Measurements from ENCODE around the gene LCN12. TPM values are rescaled to one million over a fixed set of nuclear protein-coding genes. Genes with fewer than 3 reads are reported as not detected.

The LCN12 gene
- total RNA-seq, 1 donor from 2014 or later, result 16.2 TPM

DNA sequence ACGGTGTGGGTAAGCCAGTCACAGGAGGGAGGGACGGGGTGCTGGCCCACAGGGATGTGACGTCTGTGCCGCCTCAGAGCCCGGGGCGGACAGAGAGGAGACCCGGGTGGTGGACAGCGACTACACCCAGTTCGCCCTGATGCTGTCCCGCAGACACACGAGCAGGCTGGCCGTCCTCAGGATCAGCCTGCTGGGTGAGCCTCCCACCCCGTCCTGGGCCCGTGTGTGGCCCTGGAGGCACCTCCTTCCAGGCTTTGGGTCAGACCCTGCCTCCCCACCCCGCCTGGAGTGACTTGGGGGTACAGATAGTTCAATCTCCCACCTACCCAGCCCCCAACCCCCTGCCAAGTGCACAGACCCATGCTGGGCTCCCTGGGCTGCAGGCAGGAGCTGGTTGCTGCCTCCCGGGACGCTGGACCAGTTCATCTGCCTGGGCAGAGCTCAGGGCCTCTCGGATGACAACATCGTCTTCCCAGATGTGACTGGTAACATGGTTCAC, 1.7 kb downstream of the LCN12 start:
- H3K27me3 Mint-ChIP-seq, result no peaks in the 10 kb centered on the region

DNA sequence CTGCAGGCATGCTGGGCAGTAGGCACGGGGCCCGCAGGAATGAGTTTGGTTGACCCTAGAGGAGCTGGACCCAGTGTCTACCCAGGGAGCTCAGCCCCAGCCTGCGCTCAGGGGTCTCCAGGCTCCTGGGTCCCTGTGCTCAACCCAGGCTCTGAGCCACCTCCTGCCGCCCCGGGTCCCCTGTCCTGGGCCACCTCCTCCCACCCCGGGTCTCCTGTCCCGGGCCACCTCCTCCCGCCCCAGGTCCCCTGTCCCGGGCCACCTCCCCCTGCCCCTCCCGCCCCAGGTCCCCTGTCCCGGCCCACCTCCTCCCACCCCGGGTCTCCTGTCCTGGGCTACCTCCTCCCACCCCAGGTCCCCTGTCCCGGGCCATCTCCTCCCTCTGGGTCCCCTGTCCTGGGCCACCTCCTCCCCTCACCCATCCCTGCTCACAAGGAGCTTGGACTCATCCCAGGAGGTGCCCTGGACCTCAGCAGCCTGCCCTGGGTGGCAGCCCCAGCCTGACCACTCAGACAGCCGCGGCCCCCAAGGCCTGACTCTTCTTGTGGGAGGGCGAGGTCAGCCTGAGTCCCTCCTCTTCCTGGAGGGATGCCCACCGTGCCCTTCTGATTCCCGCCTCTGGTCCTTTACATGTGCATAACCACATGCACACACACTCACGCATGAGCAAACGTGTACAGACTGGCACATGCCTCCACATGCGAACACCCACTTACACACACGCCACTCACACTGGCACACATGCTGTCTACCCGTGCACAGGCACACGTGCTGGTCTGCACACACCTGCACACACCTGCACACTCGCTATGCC, 2.4 kb downstream of the LCN12 start:
- TF ChIP-seq, protein P1, sequence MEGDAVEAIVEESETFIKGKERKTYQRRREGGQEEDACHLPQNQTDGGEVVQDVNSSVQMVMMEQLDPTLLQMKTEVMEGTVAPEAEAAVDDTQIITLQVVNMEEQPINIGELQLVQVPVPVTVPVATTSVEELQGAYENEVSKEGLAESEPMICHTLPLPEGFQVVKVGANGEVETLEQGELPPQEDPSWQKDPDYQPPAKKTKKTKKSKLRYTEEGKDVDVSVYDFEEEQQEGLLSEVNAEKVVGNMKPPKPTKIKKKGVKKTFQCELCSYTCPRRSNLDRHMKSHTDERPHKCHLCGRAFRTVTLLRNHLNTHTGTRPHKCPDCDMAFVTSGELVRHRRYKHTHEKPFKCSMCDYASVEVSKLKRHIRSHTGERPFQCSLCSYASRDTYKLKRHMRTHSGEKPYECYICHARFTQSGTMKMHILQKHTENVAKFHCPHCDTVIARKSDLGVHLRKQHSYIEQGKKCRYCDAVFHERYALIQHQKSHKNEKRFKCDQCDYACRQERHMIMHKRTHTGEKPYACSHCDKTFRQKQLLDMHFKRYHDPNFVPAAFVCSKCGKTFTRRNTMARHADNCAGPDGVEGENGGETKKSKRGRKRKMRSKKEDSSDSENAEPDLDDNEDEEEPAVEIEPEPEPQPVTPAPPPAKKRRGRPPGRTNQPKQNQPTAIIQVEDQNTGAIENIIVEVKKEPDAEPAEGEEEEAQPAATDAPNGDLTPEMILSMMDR (IDR thresholded peaks at IDR 0.05; ENCODE audit: unreplicated experiment), result no peak
- Mint-ChIP-seq H3K4me1 (ENCODE audit: low read depth) (no peaks in the 10 kb centered on the region), H3K9me3 (ENCODE audit: low read depth) (peaks cover 7% of the 10 kb centered on the region), H3K27me3 (no peaks in the 10 kb centered on the region), H3K36me3 (ENCODE audit: insufficient read depth) (no peaks in the 10 kb centered on the region), H3K27ac (no peak overlapping the region), H3K4me3 (ENCODE audit: low read depth) (no peak overlapping the region)
- DNase-seq (ENCODE audit: low spot score, unreplicated experiment), result no peak

More for the DNA sequence above, 1.7 kb downstream of the LCN12 start:
- TF ChIP-seq, protein P1 (IDR thresholded peaks at IDR 0.05; ENCODE audit: unreplicated experiment), result no peak
- peaks cover 7% of the 10 kb centered on the region for H3K9me3 Mint-ChIP-seq (ENCODE audit: low read depth)
- H3K27ac Mint-ChIP-seq, result no peak overlapping the region
- DNase-seq (ENCODE audit: low spot score, unreplicated experiment), result no peak
- H3K36me3 Mint-ChIP-seq (ENCODE audit: insufficient read depth), result no peaks in the 10 kb centered on the region
- no peaks in the 10 kb centered on the region for H3K4me1 Mint-ChIP-seq (ENCODE audit: low read depth)
- no peak overlapping the region for H3K4me3 Mint-ChIP-seq (ENCODE audit: low read depth)

DNA sequence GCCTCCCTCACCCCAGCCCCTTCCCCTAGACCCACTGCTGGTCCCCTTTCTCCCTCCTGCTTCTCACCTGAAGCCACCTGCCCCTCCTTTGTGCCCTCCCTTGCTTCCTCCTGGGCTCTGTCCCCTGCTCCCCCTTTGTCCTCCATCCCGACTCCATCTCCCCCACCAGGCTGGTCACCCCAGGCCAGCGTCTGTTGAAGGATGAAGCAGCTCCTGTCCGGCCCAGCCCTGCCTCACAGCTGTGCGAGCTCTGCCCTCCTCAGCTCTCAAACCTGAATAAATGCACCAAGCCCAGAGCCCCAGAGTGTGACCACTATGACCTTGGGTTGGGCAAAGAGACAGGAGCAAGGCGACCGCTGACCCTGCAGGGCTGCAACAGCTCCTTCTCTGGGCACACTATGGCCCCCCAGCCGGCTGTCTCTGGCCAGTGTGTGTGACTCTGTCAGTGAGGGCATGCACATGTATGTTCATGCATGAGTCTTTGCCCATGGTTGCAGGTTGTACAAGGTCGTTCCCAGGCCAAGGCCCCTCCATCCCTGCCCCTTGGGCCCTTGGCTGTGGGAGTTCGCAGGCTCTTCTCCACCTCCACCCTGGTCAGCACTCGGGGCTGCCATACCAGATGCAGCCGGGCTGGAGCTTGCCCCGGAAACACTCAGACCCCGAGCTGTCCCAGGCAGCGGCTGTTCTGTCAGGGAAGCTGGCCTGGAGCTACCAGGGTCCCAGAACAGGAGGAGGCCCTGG, 3.3 kb downstream of the LCN12 start:
- H3K9me3 Mint-ChIP-seq (ENCODE audit: low read depth), result peaks cover 7% of the 10 kb centered on the region

DNA sequence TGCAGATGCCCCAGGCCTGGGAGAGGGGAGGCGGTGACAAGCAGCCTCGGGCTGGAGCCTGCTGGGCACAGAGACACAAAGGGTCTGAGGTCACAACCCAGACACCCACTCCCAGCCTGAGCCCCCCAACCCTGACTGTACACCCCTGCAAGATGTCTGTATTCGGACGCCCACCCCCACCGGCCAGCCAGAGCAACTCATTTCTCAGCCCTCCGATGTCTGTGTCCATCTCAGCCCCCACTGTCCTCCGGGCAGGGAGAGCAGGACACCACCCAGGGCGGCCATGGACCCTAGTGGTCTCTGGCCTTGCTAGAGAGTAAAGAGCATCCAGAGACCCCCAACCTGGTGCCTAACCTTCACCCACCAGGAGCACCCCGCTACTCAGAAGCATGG, 3.9 kb downstream of the LCN12 start:
- TF ChIP-seq, protein P1 (IDR thresholded peaks at IDR 0.05; ENCODE audit: unreplicated experiment), result no peak
- Mint-ChIP-seq H3K4me3 (ENCODE audit: low read depth) (no peak overlapping the region), H3K36me3 (ENCODE audit: insufficient read depth) (no peaks in the 10 kb centered on the region), H3K27me3 (no peaks in the 10 kb centered on the region), H3K9me3 (ENCODE audit: low read depth) (peaks cover 7% of the 10 kb centered on the region), H3K27ac (no peak overlapping the region), H3K4me1 (ENCODE audit: low read depth) (no peaks in the 10 kb centered on the region)
- DNase-seq (ENCODE audit: low spot score, unreplicated experiment), result no peak

More for the DNA sequence above, 3.3 kb downstream of the LCN12 start:
- Mint-ChIP-seq H3K4me3 (ENCODE audit: low read depth) (no peak overlapping the region), H3K36me3 (ENCODE audit: insufficient read depth) (no peaks in the 10 kb centered on the region), H3K27me3 (no peaks in the 10 kb centered on the region), H3K27ac (no peak overlapping the region), H3K4me1 (ENCODE audit: low read depth) (no peaks in the 10 kb centered on the region)
- no peak for DNase-seq (ENCODE audit: low spot score, unreplicated experiment)
- TF ChIP-seq, protein P1 (IDR thresholded peaks at IDR 0.05; ENCODE audit: unreplicated experiment), result no peak

DNA sequence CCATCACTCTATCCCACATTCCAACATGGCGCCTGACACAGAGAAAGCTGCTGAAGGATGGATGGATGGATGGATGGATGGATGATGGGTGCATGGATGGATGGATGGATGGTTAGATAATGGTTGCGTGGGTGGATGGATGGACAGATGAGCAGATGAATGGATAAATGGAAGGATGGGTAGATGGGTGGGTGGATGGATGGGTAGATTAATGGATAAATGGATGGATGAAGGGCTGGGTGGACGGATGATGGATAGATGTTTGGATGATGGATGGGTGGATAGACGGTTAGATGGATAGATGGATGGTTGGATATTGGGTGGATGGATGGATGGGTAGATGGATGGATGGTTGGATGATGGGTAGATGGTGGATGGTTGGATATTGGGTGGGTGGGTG, 4.5 kb downstream of the LCN12 start:
- Mint-ChIP-seq H3K36me3 (ENCODE audit: insufficient read depth) (no peaks in the 10 kb centered on the region), H3K9me3 (ENCODE audit: low read depth) (peaks cover 7% of the 10 kb centered on the region), H3K4me3 (ENCODE audit: low read depth) (no peak overlapping the region), H3K4me1 (ENCODE audit: low read depth) (no peaks in the 10 kb centered on the region), H3K27me3 (no peaks in the 10 kb centered on the region), H3K27ac (no peak overlapping the region)
- no peak for DNase-seq (ENCODE audit: low spot score, unreplicated experiment)
- TF ChIP-seq, protein P1 (IDR thresholded peaks at IDR 0.05; ENCODE audit: unreplicated experiment), result no peak

Data from progenitor cell of endocrine pancreas (in vitro differentiated cells).